ENCODE results near the gene ZNF813.

DNA sequence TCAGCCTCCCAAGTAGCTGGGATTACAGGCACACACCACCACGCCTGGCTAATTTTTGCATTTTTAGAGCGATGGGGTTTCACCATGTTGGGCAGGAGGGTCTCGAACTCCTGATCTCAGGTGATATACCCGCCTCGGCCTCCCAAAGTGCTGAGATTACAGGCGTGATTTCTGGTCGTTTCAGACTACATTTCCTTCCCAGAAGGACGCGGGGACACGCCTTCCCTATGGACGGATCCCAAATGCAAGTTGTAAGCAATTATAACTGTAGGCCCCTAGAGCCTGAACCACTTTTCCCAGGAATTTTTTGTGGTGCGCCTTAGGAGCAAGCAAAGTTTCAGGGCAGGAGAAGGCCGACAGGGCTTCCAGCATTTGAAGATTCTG is 52.6 kb downstream of the ZNF813 start:
- TF ChIP-seq, protein P1, sequence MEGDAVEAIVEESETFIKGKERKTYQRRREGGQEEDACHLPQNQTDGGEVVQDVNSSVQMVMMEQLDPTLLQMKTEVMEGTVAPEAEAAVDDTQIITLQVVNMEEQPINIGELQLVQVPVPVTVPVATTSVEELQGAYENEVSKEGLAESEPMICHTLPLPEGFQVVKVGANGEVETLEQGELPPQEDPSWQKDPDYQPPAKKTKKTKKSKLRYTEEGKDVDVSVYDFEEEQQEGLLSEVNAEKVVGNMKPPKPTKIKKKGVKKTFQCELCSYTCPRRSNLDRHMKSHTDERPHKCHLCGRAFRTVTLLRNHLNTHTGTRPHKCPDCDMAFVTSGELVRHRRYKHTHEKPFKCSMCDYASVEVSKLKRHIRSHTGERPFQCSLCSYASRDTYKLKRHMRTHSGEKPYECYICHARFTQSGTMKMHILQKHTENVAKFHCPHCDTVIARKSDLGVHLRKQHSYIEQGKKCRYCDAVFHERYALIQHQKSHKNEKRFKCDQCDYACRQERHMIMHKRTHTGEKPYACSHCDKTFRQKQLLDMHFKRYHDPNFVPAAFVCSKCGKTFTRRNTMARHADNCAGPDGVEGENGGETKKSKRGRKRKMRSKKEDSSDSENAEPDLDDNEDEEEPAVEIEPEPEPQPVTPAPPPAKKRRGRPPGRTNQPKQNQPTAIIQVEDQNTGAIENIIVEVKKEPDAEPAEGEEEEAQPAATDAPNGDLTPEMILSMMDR (IDR thresholded peaks at IDR 0.05; ENCODE audit: poor library complexity, severe bottlenecking): no peak
- TF ChIP-seq SMC3 (conservative IDR thresholded peaks at IDR 0.05; ENCODE audit: poor library complexity) (no peak), EZH2 (IDR thresholded peaks at IDR 0.05; ENCODE audit: borderline replicate concordance, insufficient read depth, low read length, poor library complexity, severe bottlenecking) (no peak)
